ENCODE results near the gene PEDS1.

PEDS1 gene

GRCh38 chr20:50152394-50153152 lies 950 bp downstream of the PEDS1 start:
- TF ChIP-seq CTCF (IDR thresholded peaks at IDR 0.05; ENCODE audit: low read depth, low read length, missing control alignments): peak; percentile 17
- peaks cover 9% of the 10 kb centered on the region for H3K36me3 ChIP-seq (replicated peaks)
- DNase-seq: no peak
- peak overlapping the region; percentile 86 for H3K4me3 ChIP-seq (ENCODE audit: low read depth, low read length)
- in situ Hi-C loops (cut with HindIII; ENCODE audit: low pct_ligation_motif_present, low sequenced_read_pairs): no loop called here
- H3K27ac ChIP-seq: peak overlapping the region; percentile 71
- H3K27me3 ChIP-seq (replicated peaks): no peaks in the 10 kb centered on the region

GRCh38 chr20:50151034-50151743 lies 2.3 kb downstream of the PEDS1 start:
- Histone ChIP-seq H3K27me3 (replicated peaks) (no peaks in the 10 kb centered on the region), H3K4me3 (ENCODE audit: low read depth, low read length) (no peak overlapping the region), H3K36me3 (replicated peaks) (peaks cover 15% of the 10 kb centered on the region), H3K27ac (peak overlapping the region; percentile 26)
- no peak for DNase-seq
- TF ChIP-seq CTCF (IDR thresholded peaks at IDR 0.05; ENCODE audit: low read depth, low read length, missing control alignments): no peak
- in situ Hi-C loops (cut with HindIII; ENCODE audit: low pct_ligation_motif_present, low sequenced_read_pairs): no loop called here

GRCh38 chr20:50149481-50150254 lies 3.9 kb downstream of the PEDS1 start:
- H3K4me3 ChIP-seq (ENCODE audit: low read depth, low read length): no peak overlapping the region
- no peak overlapping the region for H3K27ac ChIP-seq
- no peak for DNase-seq
- H3K36me3 ChIP-seq (replicated peaks): peaks cover 15% of the 10 kb centered on the region
- in situ Hi-C loops (cut with HindIII; ENCODE audit: low pct_ligation_motif_present, low sequenced_read_pairs): no loop called here
- no peaks in the 10 kb centered on the region for H3K27me3 ChIP-seq (replicated peaks)
- TF ChIP-seq CTCF (IDR thresholded peaks at IDR 0.05; ENCODE audit: low read depth, low read length, missing control alignments): no peak

- H3K27ac ChIP-seq: peak overlapping the region; percentile 76
- in situ Hi-C loops (cut with HindIII; ENCODE audit: low pct_ligation_motif_present, low sequenced_read_pairs): no loop called here
- TF ChIP-seq CTCF (IDR thresholded peaks at IDR 0.05; ENCODE audit: low read depth, low read length, missing control alignments): no peak
- H3K27me3 ChIP-seq (replicated peaks): no peaks in the 10 kb centered on the region
- DNase-seq: no peak
- peaks cover 27% of the 10 kb centered on the region for H3K36me3 ChIP-seq (replicated peaks)
- H3K4me3 ChIP-seq (ENCODE audit: low read depth, low read length): no peak overlapping the region
Measured at GRCh38 chr20:50146732-50147662, 6.5 kb downstream of the PEDS1 start.

- in situ Hi-C loops (cut with HindIII; ENCODE audit: low pct_ligation_motif_present, low sequenced_read_pairs): no loop called here
- TF ChIP-seq CTCF (IDR thresholded peaks at IDR 0.05; ENCODE audit: low read depth, low read length, missing control alignments): no peak
- peaks cover 31% of the 10 kb centered on the region for H3K36me3 ChIP-seq (replicated peaks)
- no peak overlapping the region for H3K4me3 ChIP-seq (ENCODE audit: low read depth, low read length)
- peak overlapping the region; percentile 76 for H3K27ac ChIP-seq
- DNase-seq: no peak
- H3K27me3 ChIP-seq (replicated peaks): no peaks in the 10 kb centered on the region
Measured at GRCh38 chr20:50146214-50146613, 7.3 kb downstream of the PEDS1 start.

Measured in brain microvascular endothelial cell (primary cell).